Fibroblast of villous mesenchyme (primary cell): ENCODE data around the gene ZNF740. TPM values are rescaled to one million over a fixed set of nuclear protein-coding genes. Genes with fewer than 3 reads are reported as not detected.
A peak's percentile ranks its signal among the peaks of the same experiment; 100 is the strongest.

Experiments used
- DNase-seq: peaks from one replicate; pipeline ENCODE4 v3.0.0-alpha.2; 2010; ENCODE audit warnings: low read depth
- H3K4me3 ChIP-seq: 2 replicates; pipeline ENCODE4 v1.5.1; 2011; ENCODE audit warnings: low read depth, mild to moderate bottlenecking, low read length
- total RNA-seq: library from RNA; depleted of rRNA; stranded (reverse); fragments of >200 nt; gene quantifications from 2 replicates; pipeline ENCODE4 v1.2.3, GENCODE V29; 2012
- TF ChIP-seq, protein P1 (sequence below): IDR thresholded peaks from 2 replicates; pipeline ENCODE4 v1.5.1; 2012; ENCODE audit warnings: low read depth, mild to moderate bottlenecking, low read length; ENCODE audit not compliant: insufficient read depth

Gene ZNF740
- total RNA-seq, 1 donor = 10.8 TPM

DNA sequence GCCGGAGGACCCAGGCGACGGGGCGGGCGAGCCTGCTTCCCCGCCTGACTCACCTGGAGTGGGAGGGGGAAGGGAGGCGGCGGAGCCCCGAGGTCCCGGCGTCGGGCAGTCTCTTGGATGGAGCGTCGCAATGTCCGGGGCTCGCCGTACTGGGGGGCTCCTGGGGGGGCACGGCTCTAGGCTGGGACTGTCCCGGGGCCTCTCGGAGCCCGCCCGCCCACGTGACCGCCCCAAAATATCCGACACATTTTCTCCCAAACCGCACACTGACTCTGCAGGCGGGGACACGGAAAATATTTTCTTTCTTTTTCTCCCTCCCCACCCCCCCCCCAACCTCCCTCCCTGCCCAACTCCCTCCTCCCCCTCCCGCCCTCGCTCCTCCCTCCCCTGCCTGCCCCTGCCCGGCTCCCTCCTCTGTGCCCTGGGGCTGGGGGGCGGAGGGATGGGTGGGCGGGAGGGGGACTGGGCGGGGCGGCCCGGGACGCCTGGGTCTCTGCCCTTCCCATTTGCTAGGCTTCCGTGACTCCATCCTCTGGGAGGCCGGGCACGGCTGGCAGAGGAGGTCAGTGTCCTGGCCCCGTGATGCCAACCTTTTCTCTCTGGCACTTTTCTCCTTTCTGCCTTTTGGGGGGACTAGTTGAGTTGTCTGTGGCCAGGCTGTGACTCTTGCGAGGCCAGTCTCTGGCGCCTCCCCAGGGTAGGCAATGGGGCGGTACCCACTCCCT lies 51.6 kb downstream of the ZNF740 start, which contains the start of gene RARG:
RARG (minus strand) TSS at position 289 of the 725 bp plus-strand sequence. CDS start 4,664 bp downstream, outside the sequence.
- TF ChIP-seq, protein P1, sequence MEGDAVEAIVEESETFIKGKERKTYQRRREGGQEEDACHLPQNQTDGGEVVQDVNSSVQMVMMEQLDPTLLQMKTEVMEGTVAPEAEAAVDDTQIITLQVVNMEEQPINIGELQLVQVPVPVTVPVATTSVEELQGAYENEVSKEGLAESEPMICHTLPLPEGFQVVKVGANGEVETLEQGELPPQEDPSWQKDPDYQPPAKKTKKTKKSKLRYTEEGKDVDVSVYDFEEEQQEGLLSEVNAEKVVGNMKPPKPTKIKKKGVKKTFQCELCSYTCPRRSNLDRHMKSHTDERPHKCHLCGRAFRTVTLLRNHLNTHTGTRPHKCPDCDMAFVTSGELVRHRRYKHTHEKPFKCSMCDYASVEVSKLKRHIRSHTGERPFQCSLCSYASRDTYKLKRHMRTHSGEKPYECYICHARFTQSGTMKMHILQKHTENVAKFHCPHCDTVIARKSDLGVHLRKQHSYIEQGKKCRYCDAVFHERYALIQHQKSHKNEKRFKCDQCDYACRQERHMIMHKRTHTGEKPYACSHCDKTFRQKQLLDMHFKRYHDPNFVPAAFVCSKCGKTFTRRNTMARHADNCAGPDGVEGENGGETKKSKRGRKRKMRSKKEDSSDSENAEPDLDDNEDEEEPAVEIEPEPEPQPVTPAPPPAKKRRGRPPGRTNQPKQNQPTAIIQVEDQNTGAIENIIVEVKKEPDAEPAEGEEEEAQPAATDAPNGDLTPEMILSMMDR = no peak
- H3K4me3 ChIP-seq = peak within 1 kb of the TSS; percentile 72
- peak; percentile 37 for DNase-seq

DNA sequence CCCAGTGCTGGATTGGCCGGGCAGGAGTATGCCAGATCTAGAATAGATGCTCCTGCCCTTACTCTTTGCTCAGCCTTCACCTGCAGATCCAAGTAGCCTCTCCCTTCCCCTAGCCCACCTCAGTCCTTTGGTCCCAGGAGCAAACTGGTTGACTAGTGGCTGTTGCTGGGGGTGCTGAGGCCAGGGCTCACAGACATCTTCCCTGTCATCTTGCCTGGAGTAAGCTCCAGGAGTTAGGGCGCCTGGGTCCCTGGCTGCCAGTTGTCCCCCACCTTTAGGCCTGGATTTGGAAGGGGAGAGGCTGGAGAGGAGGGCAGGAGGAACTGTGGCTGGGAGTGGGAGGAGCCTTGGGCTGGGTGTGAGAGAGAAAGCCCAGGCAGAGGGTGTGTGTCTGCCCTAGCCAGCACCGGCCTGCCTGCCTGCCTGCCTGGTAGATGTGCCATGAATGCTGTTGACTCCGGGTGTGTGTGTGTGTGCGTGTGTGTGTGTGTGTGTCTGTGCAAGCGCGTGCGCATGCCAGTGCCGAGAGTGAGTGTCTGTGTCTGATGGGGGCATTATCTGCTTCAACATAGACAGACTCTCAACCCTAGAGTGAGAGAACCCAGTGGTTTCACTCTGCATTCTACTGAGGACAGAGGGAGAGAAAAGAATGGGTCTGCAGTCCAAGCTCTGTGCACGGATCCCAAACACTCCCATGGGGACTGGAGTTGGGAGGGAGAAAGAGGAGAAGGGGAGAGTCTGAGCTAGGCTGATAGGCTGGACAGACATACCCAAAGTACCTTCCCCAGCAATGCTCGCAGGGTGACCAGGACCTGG lies 52.3 kb downstream of the ZNF740 start:
- TF ChIP-seq, protein P1 = peak; percentile 0
- H3K4me3 ChIP-seq = peak overlapping the region; percentile 72
- DNase-seq = peak; percentile 42

DNA sequence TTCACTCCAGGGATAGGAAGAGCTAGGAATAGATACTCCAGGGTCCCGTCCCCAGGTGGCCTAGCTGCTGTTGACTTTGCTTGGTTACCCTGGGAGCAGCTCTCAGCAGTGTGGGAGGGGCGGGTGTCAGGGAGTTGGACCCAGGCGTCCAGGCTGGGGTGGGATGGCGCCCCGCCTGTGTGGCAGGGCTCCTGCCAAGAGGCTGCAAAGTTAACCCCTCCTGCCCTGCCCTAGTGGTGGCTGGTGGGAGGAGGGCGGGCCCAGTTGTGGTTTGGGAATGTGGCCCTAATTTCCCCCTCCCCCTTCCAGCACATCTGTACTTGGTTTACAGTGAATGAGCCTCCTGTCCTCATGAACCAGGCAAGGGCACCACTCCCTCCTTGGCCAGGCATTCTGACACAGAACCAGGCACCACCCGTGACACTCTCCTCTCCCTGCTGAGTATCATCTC lies 53.2 kb downstream of the ZNF740 start:
- no peak overlapping the region for H3K4me3 ChIP-seq
- TF ChIP-seq, protein P1 = no peak
- DNase-seq = no peak

DNA sequence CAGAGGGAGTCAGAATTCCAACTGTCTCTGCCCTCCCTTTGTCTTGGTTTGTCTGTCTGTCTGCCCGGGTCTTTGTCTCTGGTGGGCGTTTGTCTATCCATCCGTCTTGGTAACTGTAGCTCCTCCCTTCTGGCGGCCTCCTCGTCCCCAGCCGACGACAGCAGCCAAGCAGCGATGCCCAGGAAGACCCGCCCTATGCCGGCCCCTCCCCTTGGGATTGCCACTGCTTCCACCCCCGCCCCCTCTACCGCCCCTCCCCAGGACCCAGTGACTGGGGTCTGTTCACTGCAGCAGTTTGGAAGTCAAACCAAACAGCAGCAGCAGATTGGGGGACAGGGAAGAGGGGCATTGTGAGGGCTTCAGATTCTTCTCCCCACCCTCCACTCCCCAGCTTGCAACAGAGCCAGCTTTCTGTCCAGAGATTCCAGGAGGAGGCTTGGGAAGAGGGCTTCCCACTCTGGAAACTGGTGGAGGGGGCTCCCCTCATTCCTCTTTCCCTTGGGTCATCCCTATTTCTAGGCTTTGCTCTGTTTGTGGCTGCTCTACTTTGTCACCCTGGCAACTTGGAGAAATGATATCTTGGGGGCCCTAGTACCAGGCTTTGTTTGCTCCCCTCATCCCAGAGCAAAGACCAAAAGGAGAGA lies 53.9 kb downstream of the ZNF740 start:
- DNase-seq = no peak
- TF ChIP-seq, protein P1 = no peak
- H3K4me3 ChIP-seq = no peak overlapping the region

DNA sequence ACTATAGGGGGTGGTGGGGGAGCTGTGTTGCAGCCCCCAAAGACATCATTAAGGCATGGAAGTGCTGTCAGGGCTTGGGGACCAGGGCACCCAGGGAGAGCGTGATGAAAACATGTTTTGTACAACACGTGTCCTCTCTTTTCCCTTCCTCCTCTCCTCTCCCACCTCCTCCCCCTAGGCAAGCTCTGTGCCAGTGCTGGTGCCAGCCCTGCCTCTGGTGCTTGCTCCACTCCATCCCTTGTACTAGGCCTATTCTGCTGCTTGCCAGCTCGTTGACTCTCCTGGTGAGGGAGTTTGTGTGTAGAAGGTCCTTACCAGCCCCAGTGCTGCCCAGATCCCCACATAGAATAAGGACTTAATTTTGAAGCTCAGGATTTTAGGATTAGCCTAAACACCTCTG lies 54.6 kb downstream of the ZNF740 start:
- no peak overlapping the region for H3K4me3 ChIP-seq
- TF ChIP-seq, protein P1 = no peak

DNA sequence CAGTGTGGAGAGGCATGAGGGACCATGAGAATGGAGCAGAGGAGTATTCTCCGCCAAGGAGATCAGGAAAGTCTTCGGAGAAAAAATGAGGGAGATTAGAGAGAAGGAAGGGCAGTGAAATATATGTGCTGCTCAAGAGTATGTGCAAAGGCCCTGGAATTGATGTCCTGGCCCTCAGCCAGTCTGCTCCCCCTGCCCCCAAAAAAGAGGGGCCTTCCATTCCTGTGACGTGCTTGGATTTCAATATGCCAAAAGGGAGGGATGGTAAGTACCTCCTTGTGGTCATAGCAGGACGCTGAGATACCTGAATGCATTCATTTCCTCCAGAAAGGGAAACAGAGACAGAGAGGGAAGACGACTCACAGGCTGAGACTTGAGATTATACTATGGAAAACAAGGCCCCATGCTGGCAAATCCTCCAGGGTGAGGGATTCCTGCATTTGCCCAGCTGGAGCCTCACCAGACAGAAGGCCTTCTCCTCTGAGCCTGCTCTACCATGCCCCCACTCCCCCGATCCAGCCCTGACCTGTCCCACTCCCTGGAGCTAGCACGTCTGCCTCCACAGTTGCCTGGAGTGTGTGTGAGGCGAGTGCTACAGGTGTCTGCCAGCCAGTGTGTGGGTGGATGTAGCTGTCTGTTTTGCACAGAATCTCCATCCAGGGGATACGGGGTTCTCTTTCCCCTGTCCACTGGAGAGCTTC lies 55.4 kb downstream of the ZNF740 start:
- no peak for DNase-seq
- no peak overlapping the region for H3K4me3 ChIP-seq
- TF ChIP-seq, protein P1 = no peak

More for the DNA sequence above, 54.6 kb downstream of the ZNF740 start:
- DNase-seq = no peak
